Measurements from ENCODE around the gene DLGAP1. TPM values are rescaled to one million over a fixed set of nuclear protein-coding genes. Genes with fewer than 3 reads are reported as not detected.

The DLGAP1 gene
- polyA plus RNA-seq, 1 of the 3 experiments (the other 2 are of a cell fraction) = not detected

- Histone ChIP-seq H3K27ac (ENCODE audit: low read depth in 2 of 2, low read length in 1 of 2) (no peak overlapping the region), H3K9ac (no peak overlapping the region), H2AFZ (ENCODE audit: low read depth) (no peak overlapping the region), H3K27me3 (ENCODE audit: insufficient read depth) (no peaks in the 10 kb centered on the region), H3K4me1 (ENCODE audit: control insufficient read depth in 1 of 2, insufficient read depth in 2 of 2, low read depth in 1 of 2, low read length in 1 of 2) (no peaks in the 10 kb centered on the region; a peak in 1 of 4 replicates), H3K9me3 (no peaks in the 10 kb centered on the region), H3K4me3 (ENCODE audit: low read depth in 2 of 2, low read length in 1 of 2) (no peak overlapping the region), H4K20me1 (ENCODE audit: insufficient read depth) (no peaks in the 10 kb centered on the region), H3K36me3 (replicated peaks in 1 of 2; ENCODE audit: control insufficient read depth in 1 of 2, insufficient read depth in 2 of 2, low read length in 1 of 2) (no peaks in the 10 kb centered on the region), H3F3A (replicated peaks; ENCODE audit: insufficient read depth) (no peaks in the 10 kb centered on the region), H3K9me2 (no peaks in the 10 kb centered on the region), H3K79me2 (ENCODE audit: insufficient read depth) (no peaks in the 10 kb centered on the region), H3K4me2 (no peak overlapping the region)
- no peak for TF ChIP-seq IRF3 (IDR thresholded peaks at IDR 0.05; ENCODE audit: low read depth, low read length)
- TF ChIP-seq RAD21 (IDR thresholded peaks at IDR 0.05; ENCODE audit: low read length) = no peak
- no peak for TF ChIP-seq TEAD4 (IDR thresholded peaks at IDR 0.05; ENCODE audit: borderline replicate concordance, insufficient read depth)
- no peak for TF ChIP-seq MEF2A (IDR thresholded peaks at IDR 0.05; ENCODE audit: borderline replicate concordance, low read depth)
- no peak for TF ChIP-seq RXRA (IDR thresholded peaks at IDR 0.05; ENCODE audit: borderline replicate concordance, low read depth)
- TF ChIP-seq SMC3 (IDR thresholded peaks at IDR 0.05; ENCODE audit: low read depth, low read length) = no peak
- TF ChIP-seq CHD2 (IDR thresholded peaks at IDR 0.05; ENCODE audit: low read length, partially characterized antibody) = no peak
- no peak for TF ChIP-seq USF2 (IDR thresholded peaks at IDR 0.05; ENCODE audit: borderline replicate concordance, low read depth, low read length)
- no peak for TF ChIP-seq YY1 (IDR thresholded peaks at IDR 0.05; ENCODE audit: low read depth)
- TF ChIP-seq RFX5 (IDR thresholded peaks at IDR 0.05; ENCODE audit: low read length) = no peak
- no peak for TF ChIP-seq GABPA (IDR thresholded peaks at IDR 0.05; ENCODE audit: low read depth)
- no peak for TF ChIP-seq TAF1 (IDR thresholded peaks at IDR 0.05; ENCODE audit: borderline replicate concordance, low read depth, low read length)
- TF ChIP-seq MAX (IDR thresholded peaks at IDR 0.05; ENCODE audit: low read depth) = no peak
- TF ChIP-seq POLR2AphosphoS5 (IDR thresholded peaks at IDR 0.05; ENCODE audit: low read depth, low read length) = no peak
- TF ChIP-seq MXI1 (IDR thresholded peaks at IDR 0.05; ENCODE audit: low read depth, low read length) = no peak
- TF ChIP-seq NRF1 (IDR thresholded peaks at IDR 0.05; ENCODE audit: low read depth, low read length) = no peak
- CTCF ChIA-PET = interaction anchor here (1.2 kb wide), 1 partner anchor 14 kb away, joined by 3 read pairs; no protein-coding TSS in a partner anchor
- POLR2A ChIA-PET = no interaction called here
- WGBS (ENCODE audit: low lambda C conversion rate) = 7% methylated on average over 3 of the region's 3 CpGs
- DNase-seq = no peak
Observed at GRCh38 chr18:4270016-4270415, 185.1 kb downstream of the DLGAP1 start.

- Histone ChIP-seq H4K20me1 (ENCODE audit: insufficient read depth) (no peaks in the 10 kb centered on the region), H3K79me2 (ENCODE audit: insufficient read depth) (no peaks in the 10 kb centered on the region), H3K4me3 (ENCODE audit: low read depth in 2 of 2, low read length in 1 of 2) (no peak overlapping the region), H3K9me3 (no peaks in the 10 kb centered on the region), H3K9ac (no peak overlapping the region), H3K27ac (ENCODE audit: low read depth in 2 of 2, low read length in 1 of 2) (no peak overlapping the region), H3K4me2 (no peak overlapping the region), H2AFZ (ENCODE audit: low read depth) (no peak overlapping the region), H3K27me3 (ENCODE audit: insufficient read depth) (no peaks in the 10 kb centered on the region), H3F3A (replicated peaks; ENCODE audit: insufficient read depth) (no peaks in the 10 kb centered on the region), H3K36me3 (replicated peaks in 1 of 2; ENCODE audit: control insufficient read depth in 1 of 2, insufficient read depth in 2 of 2, low read length in 1 of 2) (no peaks in the 10 kb centered on the region), H3K9me2 (no peaks in the 10 kb centered on the region), H3K4me1 (ENCODE audit: control insufficient read depth in 1 of 2, insufficient read depth in 2 of 2, low read depth in 1 of 2, low read length in 1 of 2) (no peaks in the 10 kb centered on the region; a peak in 1 of 4 replicates)
- no peak for DNase-seq
- ChIA-PET CTCF (no interaction called here), POLR2A (no interaction called here)
- 0% methylated on average over 3 of the region's 5 CpGs for WGBS (ENCODE audit: low lambda C conversion rate)
- TF ChIP-seq RCOR1 (IDR thresholded peaks at IDR 0.05; ENCODE audit: low read length) (no peak), SMC3 (IDR thresholded peaks at IDR 0.05; ENCODE audit: low read depth, low read length) (no peak), TEAD4 (IDR thresholded peaks at IDR 0.05; ENCODE audit: borderline replicate concordance, insufficient read depth) (no peak), NFIC (IDR thresholded peaks at IDR 0.05; ENCODE audit: borderline replicate concordance) (no peak), ELF1 (IDR thresholded peaks at IDR 0.05) (no peak), MEF2A (IDR thresholded peaks at IDR 0.05; ENCODE audit: borderline replicate concordance, low read depth) (no peak), EZH2phosphoT487 (IDR thresholded peaks at IDR 0.05; ENCODE audit: borderline replicate concordance, low read depth) (no peak), MXI1 (IDR thresholded peaks at IDR 0.05; ENCODE audit: low read depth, low read length) (no peak), PBX3 (IDR thresholded peaks at IDR 0.05) (no peak), FOSL2 (IDR thresholded peaks at IDR 0.05; ENCODE audit: borderline replicate concordance, low read depth) (no peak), RAD21 (IDR thresholded peaks at IDR 0.05; ENCODE audit: low read length) (no peak), RXRA (IDR thresholded peaks at IDR 0.05; ENCODE audit: borderline replicate concordance, low read depth) (no peak), GABPA (IDR thresholded peaks at IDR 0.05; ENCODE audit: low read depth) (no peak), USF2 (IDR thresholded peaks at IDR 0.05; ENCODE audit: borderline replicate concordance, low read depth, low read length) (no peak)
Observed at GRCh38 chr18:4267641-4268040, 187.5 kb downstream of the DLGAP1 start.
